Posterior vena cava (tissue), 2 donors: Measurements from ENCODE around the gene RRP8. TPM values are rescaled to one million over a fixed set of nuclear protein-coding genes. Genes with fewer than 3 reads are reported as not detected.
A peak's percentile ranks its signal among the peaks of the same experiment; 100 is the strongest.

Experiments used
- DNase-seq: peaks from one replicate; pipeline ENCODE4 v3.0.0-alpha.2; 2020; ENCODE audit warnings: low spot score
- intact Hi-C, 2 donors: fragments of 100-400 bp; cut with DNase I; formaldehyde crosslinking; loops; one replicate each; pipeline versions ENCODE4 v1.14.1 to v1.14.2; 2022 to 2023
- total RNA-seq, 2 donors: library from RNA; stranded (reverse); fragmentation: NEBNext Ultra II Directional; extraction: Animal tissue kit (Norgen Biotek cat#: 25700); gene quantifications; one replicate each; pipeline ENCODE4 v1.2.1, GENCODE V29; 2021
- donor health status: DM: yes; HTN: yes; CAD: no.
- donor health status: DM: yes; HTN: yes; CAD: no.

The RRP8 gene
- total RNA-seq, 2 donors from 2014 or later = 16.6 to 17.6 TPM

GRCh38 chr11:6607190-6607795 lies 3.9 kb upstream of the RRP8 start:
- intact Hi-C loops = no loop called here
- DNase-seq = no peak

- intact Hi-C loops = no loop called here
- peak; percentile 97 for DNase-seq
Measured at GRCh38 chr11:6606471-6607189, 3.2 kb upstream of the RRP8 start.

GRCh38 chr11:6604790-6605189 lies 1.4 kb upstream of the RRP8 start:
- no peak for DNase-seq
- intact Hi-C loops = no loop called here

GRCh38 chr11:6604081-6604626 lies 738 bp upstream of the RRP8 start:
- intact Hi-C loops = no loop called here

GRCh38 chr11:6602096-6602940 lies 1.1 kb downstream of the RRP8 start:
- DNase-seq = no peak
- intact Hi-C loops = no loop called here

More at GRCh38 chr11:6604081-6604626, 738 bp upstream of the RRP8 start:
- no peak for DNase-seq

- DNase-seq = no peak
Measured at GRCh38 chr11:6601041-6601461, 2.4 kb downstream of the RRP8 start.

GRCh38 chr11:6599881-6600390 lies 3.5 kb downstream of the RRP8 start:
- DNase-seq = no peak
- intact Hi-C loops = no loop called here

More at GRCh38 chr11:6601041-6601461, 2.4 kb downstream of the RRP8 start:
- intact Hi-C loops = no loop called here

- intact Hi-C loops = no loop called here
- no peak for DNase-seq
Measured at GRCh38 chr11:6599449-6599848, 4.0 kb downstream of the RRP8 start.

GRCh38 chr11:6598555-6598954 lies 4.9 kb downstream of the RRP8 start:
- intact Hi-C loops = no loop called here
- no peak for DNase-seq

GRCh38 chr11:6596239-6596877 lies 7.1 kb downstream of the RRP8 start:
- no peak for DNase-seq
- intact Hi-C loops = no loop called here

GRCh38 chr11:6594142-6594768 lies 9.2 kb downstream of the RRP8 start:
- intact Hi-C loops = loop anchor here in 1 of 2 donors (2.0 kb wide), 1 partner anchor 59 kb away; no protein-coding TSS in a partner anchor

GRCh38 chr11:6588018-6588417 lies 15.4 kb downstream of the RRP8 start:
- intact Hi-C loops = no loop called here
- DNase-seq = no peak

More at GRCh38 chr11:6594142-6594768, 9.2 kb downstream of the RRP8 start:
- no peak for DNase-seq

GRCh38 chr11:6587360-6587953 lies 16.0 kb downstream of the RRP8 start:
- DNase-seq = no peak
- intact Hi-C loops = no loop called here

- no peak for DNase-seq
- intact Hi-C loops = no loop called here
Measured at GRCh38 chr11:6586434-6587359, 16.7 kb downstream of the RRP8 start.

GRCh38 chr11:6584528-6584927 lies 18.9 kb downstream of the RRP8 start:
- DNase-seq = no peak
- intact Hi-C loops = no loop called here

- intact Hi-C loops = no loop called here
Measured at GRCh38 chr11:6583584-6583983, 19.8 kb downstream of the RRP8 start.

GRCh38 chr11:6579681-6580080 lies 23.7 kb downstream of the RRP8 start:
- intact Hi-C loops = no loop called here
- no peak for DNase-seq

More at GRCh38 chr11:6583584-6583983, 19.8 kb downstream of the RRP8 start:
- no peak for DNase-seq
